Ishikawa (cell line): ENCODE data around the gene RTN3.

ENCODE experiments used
- CREB1 ChIP-seq: IDR thresholded peaks from 2 replicates; pipeline ENCODE4 v1.6.1; 2012; ENCODE audit warnings: low read depth
- EGR1 ChIP-seq: IDR thresholded peaks from 2 replicates; pipeline ENCODE4 v1.6.1; 2012
- EP300 ChIP-seq: IDR thresholded peaks from 2 replicates; pipeline ENCODE4 v1.6.1; 2012; ENCODE audit warnings: borderline replicate concordance
- MAX ChIP-seq: IDR thresholded peaks from 2 replicates; pipeline ENCODE4 v1.6.1; 2012
- RAD21 ChIP-seq: IDR thresholded peaks from 2 replicates; pipeline ENCODE4 v1.6.1; 2012; ENCODE audit warnings: low read depth
- REST ChIP-seq: IDR thresholded peaks from 2 replicates; pipeline ENCODE4 v1.6.1; 2012; ENCODE audit warnings: low read depth, mild to moderate bottlenecking
- TAF1 ChIP-seq: IDR thresholded peaks from 2 replicates; pipeline ENCODE4 v1.6.1; 2012; ENCODE audit warnings: low read depth, mild to moderate bottlenecking
- TCF12 ChIP-seq: IDR thresholded peaks from 2 replicates; pipeline ENCODE4 v1.6.1; 2012; ENCODE audit warnings: low read depth
- USF1 ChIP-seq: IDR thresholded peaks from 2 replicates; pipeline ENCODE4 v1.6.1; 2012
- YY1 ChIP-seq: IDR thresholded peaks from 2 replicates; pipeline ENCODE4 v1.6.1; 2012; ENCODE audit warnings: low read depth
- ZBTB7A ChIP-seq: IDR thresholded peaks from 2 replicates; pipeline ENCODE4 v1.6.1; 2012; ENCODE audit warnings: low read depth

DNA sequence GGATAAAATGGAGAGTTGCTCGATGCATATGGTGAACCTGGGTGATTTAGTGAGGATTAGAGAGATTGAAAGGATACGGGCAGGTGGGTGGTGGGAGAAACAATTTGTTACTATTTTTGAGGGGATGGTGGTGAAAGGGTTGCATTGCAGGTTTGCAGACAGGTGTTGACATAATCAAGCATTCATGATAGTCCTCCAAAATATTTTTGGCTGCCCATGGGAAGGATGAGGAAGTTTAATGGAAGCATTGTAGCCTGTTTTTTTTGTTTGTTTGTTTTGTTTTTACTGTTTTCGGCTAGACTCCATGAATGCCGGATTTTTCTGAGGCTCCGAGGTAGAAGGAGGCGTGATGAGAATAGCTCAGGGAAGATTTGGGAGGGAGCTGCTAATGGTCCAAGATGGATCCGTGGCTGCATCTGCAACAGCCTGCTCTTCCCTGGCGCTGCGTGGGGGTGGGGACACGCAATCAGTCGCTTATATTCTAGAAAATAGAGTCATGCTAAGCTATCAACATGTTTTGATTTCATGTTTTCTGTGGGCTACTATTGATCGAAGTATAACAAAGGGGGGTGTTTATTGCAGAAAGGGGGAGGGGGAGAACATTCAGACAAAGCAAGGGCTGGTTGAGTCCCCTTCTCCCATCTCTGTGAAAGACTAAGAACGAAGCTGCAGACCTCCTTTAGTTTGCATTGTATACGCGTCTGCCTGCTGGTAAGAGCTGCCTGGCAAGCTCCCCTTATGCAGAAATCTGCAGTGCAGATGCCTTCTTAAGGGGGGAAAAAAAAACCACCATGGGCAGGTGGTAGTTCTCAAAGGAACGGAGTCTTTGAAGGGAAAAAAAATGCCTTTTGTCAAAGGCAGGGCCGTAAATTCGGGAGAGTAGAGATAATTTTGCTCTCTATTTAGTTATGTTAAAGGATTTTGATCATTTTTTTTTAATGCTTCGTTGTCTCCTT lies 1.0 kb downstream of the RTN3 start:
- no peak for TF ChIP-seq TAF1
- no peak for TF ChIP-seq USF1
- no peak for TF ChIP-seq REST
- no peak for TF ChIP-seq EGR1
- TF ChIP-seq CREB1, result no peak
- no peak for TF ChIP-seq MAX
- TF ChIP-seq TCF12, result no peak
- TF ChIP-seq RAD21, result no peak
- no peak for TF ChIP-seq ZBTB7A
- no peak for TF ChIP-seq YY1
- TF ChIP-seq EP300, result no peak
